ENCODE measurements around the gene RNF217.

DNA sequence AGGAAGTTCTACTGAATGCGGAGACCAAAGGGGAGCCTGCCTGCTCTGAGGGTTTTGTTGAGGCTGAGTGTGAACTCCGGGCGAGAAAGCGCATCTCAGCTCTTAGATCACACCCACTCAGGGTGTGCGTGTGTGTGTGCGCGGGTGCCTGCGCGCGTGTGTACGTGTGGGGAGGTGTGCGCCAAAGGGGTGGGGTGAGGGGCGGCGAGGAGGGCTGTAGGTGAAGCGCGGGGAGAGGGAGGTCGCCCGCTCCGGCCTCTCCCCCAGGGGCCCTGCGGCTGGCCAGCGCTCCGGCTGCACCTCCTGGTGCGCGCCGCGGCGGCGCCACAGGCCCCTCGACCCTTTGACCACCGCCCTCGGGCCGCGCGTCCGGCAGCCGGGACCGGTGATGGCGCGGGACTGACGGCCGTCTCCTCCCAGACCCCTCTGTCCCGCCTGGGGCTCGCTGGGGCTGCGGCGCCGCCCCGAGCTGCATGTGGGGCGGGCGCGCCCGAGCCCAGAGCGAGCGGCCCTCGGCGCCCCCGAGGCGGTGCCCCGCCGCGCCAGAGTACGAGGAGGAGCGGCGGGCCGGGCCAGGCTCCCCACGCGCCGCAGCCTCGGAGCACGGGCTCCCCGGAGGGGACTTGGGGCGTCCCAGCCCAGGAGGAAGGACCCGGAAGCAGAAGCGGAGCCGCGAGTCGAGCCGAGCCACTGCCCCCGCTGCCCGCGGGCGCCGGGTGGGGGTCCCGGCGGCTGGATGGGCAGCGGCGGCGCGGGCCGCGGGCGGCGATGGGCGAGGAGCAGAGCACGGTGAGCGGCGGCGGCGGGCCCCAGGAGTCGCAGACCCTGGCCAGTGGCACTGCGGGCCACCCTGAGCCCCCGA lies at the start of gene RNF217:
- TF ChIP-seq, protein P1, sequence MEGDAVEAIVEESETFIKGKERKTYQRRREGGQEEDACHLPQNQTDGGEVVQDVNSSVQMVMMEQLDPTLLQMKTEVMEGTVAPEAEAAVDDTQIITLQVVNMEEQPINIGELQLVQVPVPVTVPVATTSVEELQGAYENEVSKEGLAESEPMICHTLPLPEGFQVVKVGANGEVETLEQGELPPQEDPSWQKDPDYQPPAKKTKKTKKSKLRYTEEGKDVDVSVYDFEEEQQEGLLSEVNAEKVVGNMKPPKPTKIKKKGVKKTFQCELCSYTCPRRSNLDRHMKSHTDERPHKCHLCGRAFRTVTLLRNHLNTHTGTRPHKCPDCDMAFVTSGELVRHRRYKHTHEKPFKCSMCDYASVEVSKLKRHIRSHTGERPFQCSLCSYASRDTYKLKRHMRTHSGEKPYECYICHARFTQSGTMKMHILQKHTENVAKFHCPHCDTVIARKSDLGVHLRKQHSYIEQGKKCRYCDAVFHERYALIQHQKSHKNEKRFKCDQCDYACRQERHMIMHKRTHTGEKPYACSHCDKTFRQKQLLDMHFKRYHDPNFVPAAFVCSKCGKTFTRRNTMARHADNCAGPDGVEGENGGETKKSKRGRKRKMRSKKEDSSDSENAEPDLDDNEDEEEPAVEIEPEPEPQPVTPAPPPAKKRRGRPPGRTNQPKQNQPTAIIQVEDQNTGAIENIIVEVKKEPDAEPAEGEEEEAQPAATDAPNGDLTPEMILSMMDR (conservative IDR thresholded peaks at IDR 0.05 in 1 of 2, IDR thresholded peaks at IDR 0.05 in 1 of 2; ENCODE audit: extremely low read depth in 1 of 2, insufficient read depth in 1 of 2, low read depth in 1 of 2, low read length in 2 of 2) = no peak
- TF ChIP-seq EZH2 (IDR thresholded peaks at IDR 0.05; ENCODE audit: borderline replicate concordance, low read length) = no peak
